ENCODE data around the gene EXOC1. TPM values are rescaled to one million over a fixed set of nuclear protein-coding genes. Genes with fewer than 3 reads are reported as not detected.

The EXOC1 gene
- total and polyA plus RNA-seq, 10 of the 15 experiments (the other 5 are each of a cell fraction or from before 2014, with no cell fraction given) = 11.8 to 36.6 (median 21.1) TPM

- TF ChIP-seq USF2 (IDR thresholded peaks at IDR 0.05; ENCODE audit: borderline replicate concordance, low read depth, low read length) (no peak), MLLT1 (IDR thresholded peaks at IDR 0.05) (no peak)
Measured at GRCh38 chr4:55820279-55820678, 33.2 kb upstream of the EXOC1 start (continued).

GRCh38 chr4:55822329-55822728 lies 31.1 kb upstream of the EXOC1 start:
- Histone ChIP-seq H3K4me2 (ENCODE audit: control insufficient read depth, insufficient read depth) (no peak overlapping the region), H3K9ac (ENCODE audit: control insufficient read depth, insufficient read depth, low read length) (no peak overlapping the region), H3K9me3 (replicated peaks; ENCODE audit: control insufficient read depth, insufficient read depth, low read length) (no peaks in the 10 kb centered on the region), H4K20me1 (ENCODE audit: control insufficient read depth, insufficient read depth) (no peaks in the 10 kb centered on the region), H3K4me1 (ENCODE audit: control insufficient read depth, insufficient read depth, low read length) (no peaks in the 10 kb centered on the region), H3K27me3 (replicated peaks in 1 of 2; ENCODE audit: control insufficient read depth in 2 of 2, insufficient read depth in 2 of 2, low read length in 1 of 2) (0 out of 4 replicates have a peak, but pooled peaks cover 2% of the 10 kb centered on the region in 2 experiments), H3K79me2 (ENCODE audit: control insufficient read depth, insufficient read depth, low read length) (no peaks in the 10 kb centered on the region), H3K4me3 (no peak overlapping the region), H3K27ac (ENCODE audit: control insufficient read depth, insufficient read depth) (no peak overlapping the region), H2AFZ (ENCODE audit: control insufficient read depth, low read depth, low read length) (no peak overlapping the region), H3K36me3 (ENCODE audit: control insufficient read depth in 2 of 2, insufficient read depth in 2 of 2, low read length in 1 of 2) (no peaks in the 10 kb centered on the region)
- SMC1A ChIA-PET (ENCODE audit: uncharacterized antibody, unreplicated experiment) = no interaction called here
- RAD21 ChIA-PET (ENCODE audit: unreplicated experiment) = no interaction called here
- BruUV-seq (replicated peaks) = no TSS peak
- in situ Hi-C loops (cut with MboI) (no loop called here), intact Hi-C loops (cut with micrococcal nuclease; ENCODE audit: unreplicated experiment) (no loop called here)
- no peak for DNase-seq (ENCODE audit: low read depth, low spot score)
- ATAC-seq = no peak
- POLR2A ChIA-PET = no interaction called here
- WGBS (ENCODE audit: insufficient coverage, insufficient replicate concordance, low lambda C conversion rate, missing lambda C conversion rate) = 12% methylated on average over 3 of the region's 3 CpGs
- no peak for FAIRE-seq
- CTCF ChIA-PET = no interaction called here
- TF ChIP-seq NR2F1 (conservative IDR thresholded peaks at IDR 0.05) = no peak
- no peak for TF ChIP-seq SIX5 (IDR thresholded peaks at IDR 0.05; ENCODE audit: low read depth, low read length, severe bottlenecking)
- no peak for TF ChIP-seq SPI1 (IDR thresholded peaks at IDR 0.05; ENCODE audit: borderline replicate concordance, insufficient read depth, low read depth, low read length)
- no peak for TF ChIP-seq SREBF2 (IDR thresholded peaks at IDR 0.05; ENCODE audit: low read length)
- no peak for TF ChIP-seq EED (IDR thresholded peaks at IDR 0.05; ENCODE audit: low read depth)
- no peak for TF ChIP-seq IKZF2 (IDR thresholded peaks at IDR 0.05)
- no peak for TF ChIP-seq ZBTB4 (CRISPR knock-in tag; IDR thresholded peaks at IDR 0.05)
- TF ChIP-seq SREBF1 (IDR thresholded peaks at IDR 0.05; ENCODE audit: low read length) = no peak
- TF ChIP-seq TAF1 (IDR thresholded peaks at IDR 0.05; ENCODE audit: borderline replicate concordance, low read depth, low read length) = no peak
- no peak for TF ChIP-seq GABPA (IDR thresholded peaks at IDR 0.05; ENCODE audit: low read depth)
- no peak for TF ChIP-seq SMAD1 (IDR thresholded peaks at IDR 0.05; ENCODE audit: low read depth, partially characterized antibody)
- no peak for TF ChIP-seq REST (IDR thresholded peaks at IDR 0.05; ENCODE audit: low read depth, low read length)

All from GM12878 (cell line).